Hepatocyte (in vitro differentiated cells): ENCODE data around the gene CDH12. TPM values are rescaled to one million over a fixed set of nuclear protein-coding genes. Genes with fewer than 3 reads are reported as not detected.

Experiments
- DNase-seq: peaks from one replicate; pipeline ENCODE4 v3.0.0-alpha.2; 2016; ENCODE audit warnings: low spot score
- H2AFZ ChIP-seq: fragments of 200-600 bp; sonication (generic); 2 replicates; pipeline ENCODE4 v1.6.0; 2016; ENCODE audit warnings: antibody characterized with exemption, mild to moderate bottlenecking
- H3K27ac ChIP-seq: fragments of 200-600 bp; sonication (generic); 2 replicates; pipeline ENCODE4 v1.5.1; 2016; ENCODE audit warnings: mild to moderate bottlenecking
- H3K27me3 ChIP-seq: fragments of 200-600 bp; sonication (generic); 2 replicates; pipeline ENCODE4 v1.6.1; 2016
- H3K36me3 ChIP-seq: fragments of 200-600 bp; sonication (generic); replicated peaks from 2 replicates; pipeline ENCODE4 v1.5.1; 2016; ENCODE audit warnings: low read depth; ENCODE audit not compliant: insufficient read depth
- H3K4me1 ChIP-seq: fragments of 200-600 bp; sonication (generic); 2 replicates; pipeline ENCODE4 v1.5.1; 2016; ENCODE audit warnings: mild to moderate bottlenecking, moderate library complexity; ENCODE audit not compliant: insufficient read depth
- H3K4me2 ChIP-seq: fragments of 200-600 bp; sonication (generic); 2 replicates; pipeline ENCODE4 v1.6.0; 2016
- H3K4me3 ChIP-seq: fragments of 200-600 bp; sonication (generic); 2 replicates; pipeline ENCODE4 v1.5.1; 2016; ENCODE audit warnings: mild to moderate bottlenecking
- H3K79me2 ChIP-seq: fragments of 200-600 bp; sonication (generic); 2 replicates; pipeline ENCODE4 v1.6.0; 2017; ENCODE audit warnings: mild to moderate bottlenecking
- H3K9me2 ChIP-seq: fragments of 200-600 bp; sonication (generic); replicated peaks from 2 replicates; pipeline ENCODE4 v1.6.0; 2017; ENCODE audit warnings: mild to moderate bottlenecking; ENCODE audit not compliant: insufficient read depth
- H3K9me3 ChIP-seq: fragments of 200-600 bp; sonication (generic); 2 replicates; pipeline ENCODE4 v1.5.1; 2016; ENCODE audit warnings: low read depth, mild to moderate bottlenecking
- H4K20me1 ChIP-seq: fragments of 200-600 bp; sonication (generic); 2 replicates; pipeline ENCODE4 v1.6.0; 2016; ENCODE audit warnings: mild to moderate bottlenecking; ENCODE audit not compliant: insufficient read depth, poor library complexity, severe bottlenecking
- EZH2 ChIP-seq: fragments of 200-600 bp; sonication (generic); IDR thresholded peaks from 2 replicates; pipeline ENCODE4 v1.6.1; 2016; ENCODE audit warnings: antibody characterized with exemption, mild to moderate bottlenecking, borderline replicate concordance
- EZH2phosphoT487 ChIP-seq: fragments of 200-600 bp; sonication (generic); IDR thresholded peaks from one replicate; pipeline ENCODE4 v1.6.1; 2018; ENCODE audit warnings: antibody characterized with exemption, mild to moderate bottlenecking, low read depth, moderate library complexity; ENCODE audit not compliant: unreplicated experiment, severe bottlenecking
- WGBS: methylation state at CpG from one replicate; pipeline ENCODE4 v1.1.6; 2016; ENCODE audit warnings: low lambda C conversion rate; ENCODE audit errors: missing lambda C conversion rate; 5-methylcytosine and 5-hydroxymethylcytosine counted together
- polyA plus RNA-seq: library from polyadenylated mRNA; unstranded; fragments of >200 nt; fragmentation: Nextera tagmentation; extraction: Ambion mirVana; gene quantifications from 2 replicates; pipeline ENCODE4 v1.2.1, GENCODE V29; 2016
- total RNA-seq: library from RNA; depleted of rRNA; stranded (reverse); fragments of >200 nt; gene quantifications from 2 replicates; pipeline ENCODE4 v1.2.3, GENCODE V29; 2014
- TF ChIP-seq, protein P1 (sequence below): fragments of 200-600 bp; sonication (generic); IDR thresholded peaks from 2 replicates; pipeline ENCODE4 v1.5.1; 2016; ENCODE audit warnings: antibody characterized with exemption, mild to moderate bottlenecking; ENCODE audit not compliant: poor library complexity

CDH12 gene
- total and polyA plus RNA-seq, 2 experiments from 2014 or later = 15.4 to 44.5 TPM

DNA sequence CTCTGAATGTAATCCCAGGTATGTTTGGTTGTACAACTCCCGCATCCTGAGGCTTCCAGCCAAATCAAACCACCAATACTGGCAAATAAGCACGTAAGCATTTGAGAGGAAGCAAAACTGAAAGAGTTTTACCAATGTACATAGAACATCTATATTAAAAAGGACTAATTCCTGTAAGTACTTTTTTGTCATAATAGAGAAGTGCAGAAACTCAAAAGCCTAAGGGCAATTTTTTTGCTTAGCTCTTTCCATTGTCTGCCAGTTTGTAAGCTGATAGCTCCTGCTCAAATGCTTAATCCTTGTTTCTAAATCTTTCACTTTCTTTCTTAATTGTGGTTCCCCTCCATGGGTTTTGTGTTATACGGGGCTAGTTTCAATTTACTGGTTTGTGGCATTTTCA, 1151.8 kb downstream of the CDH12 start:
- H3K4me2 ChIP-seq = no peak overlapping the region
- no peak overlapping the region for H3K4me3 ChIP-seq
- no peaks in the 10 kb centered on the region for H3K79me2 ChIP-seq
- H4K20me1 ChIP-seq = no peaks in the 10 kb centered on the region
- no peak for DNase-seq
- no peaks in the 10 kb centered on the region for H3K4me1 ChIP-seq
- no peaks in the 10 kb centered on the region for H3K27me3 ChIP-seq
- 61% methylated on average over 3 of the region's 3 CpGs for WGBS
- no peaks in the 10 kb centered on the region for H3K9me3 ChIP-seq
- no peaks in the 10 kb centered on the region for H3K36me3 ChIP-seq
- no peak overlapping the region for H3K27ac ChIP-seq
- H3K9me2 ChIP-seq = no peaks in the 10 kb centered on the region
- no peak for TF ChIP-seq EZH2phosphoT487
- TF ChIP-seq EZH2 = no peak
- TF ChIP-seq, protein P1, sequence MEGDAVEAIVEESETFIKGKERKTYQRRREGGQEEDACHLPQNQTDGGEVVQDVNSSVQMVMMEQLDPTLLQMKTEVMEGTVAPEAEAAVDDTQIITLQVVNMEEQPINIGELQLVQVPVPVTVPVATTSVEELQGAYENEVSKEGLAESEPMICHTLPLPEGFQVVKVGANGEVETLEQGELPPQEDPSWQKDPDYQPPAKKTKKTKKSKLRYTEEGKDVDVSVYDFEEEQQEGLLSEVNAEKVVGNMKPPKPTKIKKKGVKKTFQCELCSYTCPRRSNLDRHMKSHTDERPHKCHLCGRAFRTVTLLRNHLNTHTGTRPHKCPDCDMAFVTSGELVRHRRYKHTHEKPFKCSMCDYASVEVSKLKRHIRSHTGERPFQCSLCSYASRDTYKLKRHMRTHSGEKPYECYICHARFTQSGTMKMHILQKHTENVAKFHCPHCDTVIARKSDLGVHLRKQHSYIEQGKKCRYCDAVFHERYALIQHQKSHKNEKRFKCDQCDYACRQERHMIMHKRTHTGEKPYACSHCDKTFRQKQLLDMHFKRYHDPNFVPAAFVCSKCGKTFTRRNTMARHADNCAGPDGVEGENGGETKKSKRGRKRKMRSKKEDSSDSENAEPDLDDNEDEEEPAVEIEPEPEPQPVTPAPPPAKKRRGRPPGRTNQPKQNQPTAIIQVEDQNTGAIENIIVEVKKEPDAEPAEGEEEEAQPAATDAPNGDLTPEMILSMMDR = no peak
- no peak overlapping the region for H2AFZ ChIP-seq
